Adrenal gland (tissue), 12 donors: ENCODE results near the gene BEND5. TPM values are rescaled to one million over a fixed set of nuclear protein-coding genes. Genes with fewer than 3 reads are reported as not detected.

Experiments used
- DNase-seq, 7 donors: peaks; one replicate each; pipeline ENCODE4 v3.0.0-alpha.2; 2019 to 2020
- H3K27ac ChIP-seq, 5 donors: fragments of 200-600 bp; sonication (generic) in 4 of 5; 1 replicate in 3 of 5; 2 replicates in 2 of 5; pipeline versions ENCODE4 v1.5.1 to v1.8.0; 2016 to 2020; ENCODE audit warnings: mild to moderate bottlenecking in 1 of 5
- H3K27me3 ChIP-seq: fragments of 200-600 bp; 2 replicates; pipeline ENCODE4 v1.8.0; 2021
- H3K36me3 ChIP-seq, 2 donors: fragments of 200-600 bp; replicated peaks in 1 of 2; 1 replicate in 1 of 2; 2 replicates in 1 of 2; pipeline versions ENCODE4 v1.5.1 to v1.8.0; 2018 to 2022
- H3K4me1 ChIP-seq, 2 donors: fragments of 200-600 bp; replicated peaks in 1 of 2; 1 replicate in 1 of 2; 2 replicates in 1 of 2; pipeline versions ENCODE4 v1.5.1 to v1.8.0; 2018 to 2021
- H3K4me3 ChIP-seq, 4 donors: fragments of 200-600 bp; sonication (generic) in 3 of 4; one replicate each; pipeline ENCODE4 v1.5.1; 2016 to 2018
- H3K9me3 ChIP-seq, 3 donors: fragments of 200-600 bp; sonication (generic) in 1 of 3; replicated peaks in 1 of 3; 1 replicate in 2 of 3; 2 replicates in 1 of 3; pipeline versions ENCODE4 v1.5.1 to v1.8.0; 2016 to 2021
- POLR2A ChIP-seq, 2 donors: fragments of 450-650 bp; IDR thresholded peaks; one replicate each; pipeline ENCODE4 v1.6.1; 2017; ENCODE audit warnings: antibody characterized with exemption in 2 of 2, mild to moderate bottlenecking in 2 of 2, moderate library complexity in 1 of 2
- WGBS, 4 donors: extraction: QIAGEN DNeasy Blood & Tissue Kit in 2 of 4; methylation state at CpG; one replicate each; pipeline versions ENCODE4 v1.1.5 to v1.1.7; 2013 to 2017; 5-methylcytosine and 5-hydroxymethylcytosine counted together
- intact Hi-C, 2 donors: fragments of 100-400 bp; cut with DNase I; formaldehyde crosslinking; loops; one replicate each; pipeline versions ENCODE4 v1.14.1 to v1.15.0; 2022 to 2023
- polyA plus RNA-seq, 3 donors: library from polyadenylated mRNA; stranded (reverse); fragments of 200-250 nt in 2 of 3; fragments of 350-450 nt in 1 of 3; fragmentation: Illumina TruSeq in 1 of 3; extraction: RNeasy Lipid Tissue Mini Kit (QIAGEN cat#74804) in 1 of 3; gene quantifications; one replicate each; pipeline ENCODE4 v1.2.3, GENCODE V29; 2013 to 2014
- total RNA-seq, 9 donors: library from RNA; depleted of rRNA in 4 of 9; stranded (reverse); fragments of >200 nt in 4 of 9; fragments of 120-200 nt in 1 of 9; fragmentation: NEBNext Ultra II Directional in 1 of 9; extraction: Animal tissue kit (Norgen Biotek cat#: 25700) in 1 of 9; gene quantifications; one replicate each; pipeline versions ENCODE4 v1.1.0 to v1.2.4, GENCODE V29; 2013 to 2023
- TF ChIP-seq, protein P1 (sequence below), 6 experiments: fragments of 450-650 bp in 4 of 6; fragments of 200-600 bp in 2 of 6; sonication (generic) in 1 of 6; IDR thresholded peaks; 1 replicate in 5 of 6; 2 replicates in 1 of 6; pipeline versions ENCODE4 v1.5.1 to v1.8.0; 2016 to 2021; ENCODE audit warnings: antibody characterized with exemption in 6 of 6, mild to moderate bottlenecking in 2 of 6, moderate library complexity in 1 of 6
- donor health status: healthy with polysubstance abuse.
- donor health status: Bipolar disorder and iron deficiency.
- donor health status: DM: yes; HTN: yes; CAD: no.
- donor health status: DM: no; HTN: no; CAD: no.
- donor health status: DM: no; HTN: no; CAD: no.
- donor health status: DM: yes; HTN: yes; CAD: no.

Gene BEND5
- total and polyA plus RNA-seq, 12 donors: 2.2 to 20.4 (median 8.4) TPM

DNA sequence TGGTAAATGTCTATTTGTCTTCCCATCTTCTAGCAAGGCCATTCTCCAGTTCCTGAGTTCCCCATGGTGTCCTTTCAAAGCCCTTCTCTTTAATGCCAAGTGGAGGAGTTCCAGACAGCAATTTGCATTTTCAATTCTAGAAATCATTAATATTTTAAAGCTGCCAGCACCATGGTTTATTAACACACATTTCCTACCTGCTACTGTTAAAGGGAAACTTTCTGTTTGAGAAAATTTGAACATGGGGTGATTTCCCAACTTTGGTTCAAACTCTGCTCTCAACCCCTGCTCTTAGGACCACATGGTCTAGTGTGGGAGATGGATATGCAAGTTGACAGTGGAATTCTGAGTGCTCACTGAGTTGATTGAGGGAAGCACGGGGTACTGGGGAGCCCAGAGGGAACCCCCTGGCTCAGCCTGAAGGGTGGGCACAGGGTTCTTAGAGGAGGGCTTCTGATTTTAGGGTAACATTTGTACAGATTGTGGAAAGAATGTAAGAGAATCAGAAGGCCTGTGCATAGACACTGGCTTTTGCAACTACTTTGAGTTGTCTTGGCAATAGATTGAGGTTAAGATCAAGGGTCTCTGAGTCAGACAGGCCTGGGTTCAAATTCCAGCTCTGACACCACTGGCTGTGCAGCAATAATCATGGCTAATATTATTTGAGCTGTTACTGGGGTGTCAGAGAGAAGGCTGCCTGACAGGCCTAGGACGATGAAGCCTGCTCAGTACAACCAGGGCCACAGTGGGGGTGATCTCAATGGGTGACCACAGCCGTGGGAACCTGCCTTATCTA lies 97.8 kb downstream of the BEND5 start:
- TF ChIP-seq, protein P1, sequence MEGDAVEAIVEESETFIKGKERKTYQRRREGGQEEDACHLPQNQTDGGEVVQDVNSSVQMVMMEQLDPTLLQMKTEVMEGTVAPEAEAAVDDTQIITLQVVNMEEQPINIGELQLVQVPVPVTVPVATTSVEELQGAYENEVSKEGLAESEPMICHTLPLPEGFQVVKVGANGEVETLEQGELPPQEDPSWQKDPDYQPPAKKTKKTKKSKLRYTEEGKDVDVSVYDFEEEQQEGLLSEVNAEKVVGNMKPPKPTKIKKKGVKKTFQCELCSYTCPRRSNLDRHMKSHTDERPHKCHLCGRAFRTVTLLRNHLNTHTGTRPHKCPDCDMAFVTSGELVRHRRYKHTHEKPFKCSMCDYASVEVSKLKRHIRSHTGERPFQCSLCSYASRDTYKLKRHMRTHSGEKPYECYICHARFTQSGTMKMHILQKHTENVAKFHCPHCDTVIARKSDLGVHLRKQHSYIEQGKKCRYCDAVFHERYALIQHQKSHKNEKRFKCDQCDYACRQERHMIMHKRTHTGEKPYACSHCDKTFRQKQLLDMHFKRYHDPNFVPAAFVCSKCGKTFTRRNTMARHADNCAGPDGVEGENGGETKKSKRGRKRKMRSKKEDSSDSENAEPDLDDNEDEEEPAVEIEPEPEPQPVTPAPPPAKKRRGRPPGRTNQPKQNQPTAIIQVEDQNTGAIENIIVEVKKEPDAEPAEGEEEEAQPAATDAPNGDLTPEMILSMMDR (IDR thresholded peaks at IDR 0.05): no peak
- TF ChIP-seq POLR2A (IDR thresholded peaks at IDR 0.05): no peak
- WGBS, 4 donors: 84 to 90% (median 87%) methylated on average over 2 to 3 of the region's 3 CpGs
- DNase-seq: no peak
- intact Hi-C loops: no loop called here
- no peaks in the 10 kb centered on the region for H3K27me3 ChIP-seq
- H3K9me3 ChIP-seq: no peaks in the 10 kb centered on the region
- H3K36me3 ChIP-seq: no peaks in the 10 kb centered on the region
- peak overlapping the region in 2 of 5 donors; percentile 62 to 74 for H3K27ac ChIP-seq
- no peak overlapping the region for H3K4me3 ChIP-seq
- H3K4me1 ChIP-seq: peaks cover 19 to 31% of the 10 kb centered on the region in 2 donors
